Activated T-cell treated with anti-CD3 and anti-CD28 coated beads for 1 hour (primary cell): ENCODE data around the gene FBXO11.
"Not testable (repeated sequence)": the region's sequence is repeated elsewhere in the genome, so short reads cannot be mapped to it uniquely, and the experiment has no call there.

ENCODE experiments used
- DNase-seq: peaks from one replicate; pipeline ENCODE4 v3.0.0-alpha.2; 2020; ENCODE audit warnings: low read depth

The FBXO11 gene

DNA sequence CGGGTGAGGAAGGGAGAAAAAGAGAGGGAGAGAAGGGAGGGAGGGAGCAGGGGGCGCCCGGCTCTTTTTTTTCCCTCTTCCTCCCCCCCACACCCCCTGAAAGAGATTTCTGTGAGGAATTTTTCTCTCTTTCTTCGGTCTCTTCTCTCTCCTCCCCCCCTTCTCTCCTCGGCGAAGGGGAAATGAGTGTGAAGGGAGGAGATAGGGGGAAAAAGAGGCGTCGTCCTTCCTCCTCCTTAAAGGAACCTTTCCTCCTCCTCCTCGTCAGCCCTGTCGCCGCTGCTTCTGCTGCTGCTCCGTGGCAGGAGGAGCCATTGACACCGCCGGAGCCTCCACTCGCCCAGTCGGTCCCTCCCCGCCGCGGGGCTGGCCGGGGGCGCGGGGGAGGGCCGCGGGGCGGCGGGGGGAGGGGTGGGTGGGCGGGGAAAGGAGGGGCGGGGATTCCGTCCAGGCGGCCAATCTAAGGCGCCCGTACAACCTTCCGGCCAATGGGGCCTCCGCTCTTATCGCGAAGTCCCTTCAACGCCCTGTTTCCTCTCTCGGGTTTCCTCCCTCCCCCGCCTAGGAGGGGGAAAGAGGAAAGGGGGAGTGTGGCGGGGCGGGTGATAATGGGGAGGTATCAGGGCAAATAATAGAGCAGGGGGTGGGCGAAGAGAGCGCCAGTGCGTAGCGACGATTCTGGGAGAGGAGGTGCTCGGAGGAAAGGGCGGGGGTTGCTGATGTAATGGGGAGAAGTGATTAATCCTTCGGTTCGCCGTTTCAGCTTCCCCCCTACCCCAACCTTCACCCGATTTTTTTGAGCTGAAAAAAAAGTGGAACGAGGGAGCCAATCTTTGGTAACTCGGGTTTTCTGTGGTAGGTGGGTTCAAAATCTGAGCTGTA is at the start of gene FBXO11:
Gene FBXO11 (minus strand): TSS at position 342 of the 882 bp plus-strand sequence. CDS start 778 bp downstream, outside the sequence.
- DNase-seq = peak; percentile 92

DNA sequence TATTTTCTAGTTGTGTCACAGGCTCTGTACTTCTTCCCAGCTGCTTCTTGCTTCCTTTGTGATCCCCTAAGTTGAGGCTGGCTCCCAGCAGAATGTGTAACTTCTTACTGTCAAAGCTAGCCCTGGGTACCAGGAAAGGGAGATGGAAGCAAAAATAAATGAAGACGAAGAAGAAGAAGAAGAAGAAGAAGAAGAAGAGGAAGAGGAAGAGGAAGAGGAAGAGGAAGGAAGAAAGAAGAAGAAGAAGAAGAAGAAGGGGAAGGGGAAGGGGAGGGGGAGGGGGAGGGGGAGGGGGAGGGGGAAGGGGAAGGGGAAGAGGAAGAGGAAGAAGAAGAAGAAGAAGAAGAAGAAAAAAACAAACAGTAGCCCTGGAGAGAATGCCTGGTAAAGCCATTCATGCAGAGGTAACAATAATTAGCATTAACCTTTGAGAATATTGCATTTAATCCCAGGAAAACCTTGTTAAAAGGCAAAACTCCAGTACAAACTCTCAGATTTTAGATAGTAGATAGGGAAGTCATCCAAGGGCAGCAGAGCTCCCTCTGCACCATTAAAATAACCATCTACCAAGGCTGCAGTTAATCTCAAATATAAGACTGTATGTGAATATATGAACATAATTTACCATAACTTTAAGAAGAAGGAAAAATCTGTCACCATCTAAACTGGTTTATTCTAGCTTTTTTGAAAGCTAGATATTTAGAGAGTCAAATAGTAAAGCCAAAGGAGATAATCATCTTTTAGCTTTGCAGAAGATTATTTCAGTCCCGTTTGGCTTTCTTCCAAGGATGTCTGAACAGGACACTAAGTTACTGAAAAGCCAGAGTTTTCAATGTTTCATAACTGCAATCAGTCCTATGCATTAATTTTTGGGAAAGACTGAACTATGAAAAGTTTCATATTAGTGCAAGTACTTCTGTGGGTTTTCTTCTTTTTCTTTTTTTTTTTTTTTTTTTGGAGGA is 44.3 kb upstream of the FBXO11 start:
- DNase-seq = no peak

DNA sequence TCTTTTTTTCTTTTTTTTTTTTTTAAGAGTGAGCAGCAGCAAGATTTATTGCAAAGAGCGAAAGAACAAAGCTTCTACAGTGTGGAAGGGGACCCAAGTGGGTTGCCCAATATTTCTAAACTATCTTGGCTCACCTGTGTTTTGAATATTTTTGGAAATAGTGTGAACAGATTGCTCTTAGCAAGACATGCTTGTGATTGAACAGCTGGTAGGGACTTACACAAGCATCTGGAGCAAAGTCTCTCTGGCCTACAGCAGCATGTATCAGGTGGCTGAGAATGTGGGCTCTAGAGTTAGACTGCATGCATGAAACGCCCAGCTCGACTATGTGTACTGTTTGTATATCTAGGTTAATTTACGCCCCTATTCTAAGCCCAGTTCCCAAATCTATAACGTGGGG is 40.3 kb upstream of the FBXO11 start:
- no peak for DNase-seq

DNA sequence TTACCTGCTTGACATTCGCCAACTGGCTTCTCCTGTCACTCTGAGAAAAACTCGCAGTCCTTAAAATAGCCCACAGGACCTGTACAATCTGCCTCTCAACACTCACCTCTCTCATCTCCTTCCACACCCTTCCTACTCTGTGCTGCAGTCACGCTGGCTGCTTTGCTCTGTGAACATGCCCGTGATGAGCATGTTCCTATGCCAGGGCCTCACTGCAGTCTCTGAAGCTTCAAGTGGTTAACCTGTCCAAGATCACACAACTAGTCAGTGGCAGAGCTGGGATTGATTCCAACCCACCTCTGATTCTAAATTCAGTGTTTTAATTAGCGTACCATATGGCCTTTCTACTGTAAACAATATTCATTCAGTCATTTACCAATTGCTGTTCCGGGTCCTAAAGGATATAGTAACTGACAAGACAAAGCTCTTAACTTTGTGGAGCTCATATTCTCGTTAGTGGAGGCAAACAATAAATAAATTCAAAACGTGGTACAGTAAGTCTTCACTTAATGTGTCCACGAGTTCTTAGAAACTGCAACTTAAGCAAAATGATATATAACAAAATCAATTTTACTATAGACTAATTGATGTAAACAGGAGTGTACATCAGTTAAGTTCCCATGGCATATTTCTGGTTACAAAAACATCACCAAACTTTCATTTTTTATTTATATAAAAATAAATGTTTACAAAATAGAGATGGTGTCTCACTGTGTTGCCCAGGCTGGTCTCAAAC is 38.9 kb upstream of the FBXO11 start:
- no peak for DNase-seq

DNA sequence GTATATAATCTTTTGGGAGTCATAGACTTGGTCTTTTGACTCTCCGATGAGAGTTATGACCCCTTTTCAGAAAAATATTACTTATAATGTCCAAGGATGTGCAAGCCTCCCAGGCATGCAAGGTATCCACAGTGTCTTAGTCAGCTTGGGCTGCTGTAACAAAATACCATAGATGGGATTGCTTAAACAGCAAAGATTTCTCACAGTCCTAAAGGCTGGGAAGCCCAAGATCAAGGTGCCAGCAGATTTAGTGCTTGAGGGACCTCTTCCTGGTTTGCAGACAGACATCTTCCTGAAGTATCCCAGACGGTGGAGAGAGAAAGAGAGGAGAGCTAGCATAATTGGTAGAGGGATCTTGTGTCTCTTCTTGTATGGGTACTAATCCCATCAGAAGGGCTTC is 35.6 kb upstream of the FBXO11 start:
- DNase-seq = no peak

DNA sequence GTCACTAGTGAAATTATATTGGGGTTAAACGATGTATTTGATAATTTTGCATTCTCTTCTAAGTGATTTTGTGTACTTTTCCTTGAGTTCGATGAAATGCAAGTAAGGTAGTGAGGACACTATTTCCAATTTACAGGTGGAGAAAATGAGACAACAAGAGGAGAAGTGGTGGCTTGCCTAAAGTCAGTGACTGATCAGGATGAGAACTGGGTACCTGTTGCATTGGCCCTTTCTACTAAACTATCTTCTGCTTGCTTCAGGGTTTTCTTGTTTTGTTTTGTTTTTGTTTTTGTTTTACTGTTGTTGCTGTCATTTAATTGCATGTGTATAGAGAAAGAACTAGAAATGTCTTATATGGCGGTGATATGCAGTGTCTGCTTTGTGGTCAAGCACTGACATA is 31.4 kb upstream of the FBXO11 start:
- no peak for DNase-seq

DNA sequence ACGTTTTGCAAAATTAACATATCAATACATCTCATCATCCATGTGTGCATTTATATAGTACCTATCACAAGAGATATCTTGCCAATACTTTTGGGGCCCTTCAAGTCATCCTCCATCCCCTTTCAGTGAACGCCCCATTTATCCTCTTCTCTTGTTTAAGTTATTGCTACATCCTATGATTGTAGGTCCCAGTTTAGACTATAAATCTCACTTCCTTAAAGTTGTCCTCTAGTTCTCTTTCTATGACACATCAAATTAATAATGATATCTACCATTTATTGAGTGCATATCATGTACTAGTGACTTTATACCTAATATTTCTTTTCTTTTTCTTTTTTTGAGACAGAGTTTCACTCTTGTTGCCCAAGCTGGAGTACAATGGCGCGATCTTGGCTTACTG is 28.8 kb upstream of the FBXO11 start:
- no peak for DNase-seq

DNA sequence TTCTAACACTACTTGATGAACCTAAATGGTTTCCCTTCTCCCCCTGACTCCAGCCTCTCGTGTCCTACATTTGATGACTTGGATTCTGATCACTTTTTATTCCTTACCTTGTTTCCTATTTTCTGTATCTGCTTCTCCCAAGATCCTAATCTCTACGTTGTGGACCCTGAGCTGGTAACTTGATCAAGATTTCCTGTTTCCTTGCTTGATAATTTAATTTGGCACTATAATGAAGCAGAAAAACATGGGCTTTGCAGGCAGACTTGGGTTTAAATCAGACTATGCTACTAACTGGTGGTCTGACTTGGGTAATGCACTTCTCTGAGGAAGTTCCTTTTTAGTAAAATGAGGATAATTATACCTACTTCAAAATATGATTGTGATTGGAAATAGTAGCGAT is 11.7 kb upstream of the FBXO11 start:
- DNase-seq = no peak

DNA sequence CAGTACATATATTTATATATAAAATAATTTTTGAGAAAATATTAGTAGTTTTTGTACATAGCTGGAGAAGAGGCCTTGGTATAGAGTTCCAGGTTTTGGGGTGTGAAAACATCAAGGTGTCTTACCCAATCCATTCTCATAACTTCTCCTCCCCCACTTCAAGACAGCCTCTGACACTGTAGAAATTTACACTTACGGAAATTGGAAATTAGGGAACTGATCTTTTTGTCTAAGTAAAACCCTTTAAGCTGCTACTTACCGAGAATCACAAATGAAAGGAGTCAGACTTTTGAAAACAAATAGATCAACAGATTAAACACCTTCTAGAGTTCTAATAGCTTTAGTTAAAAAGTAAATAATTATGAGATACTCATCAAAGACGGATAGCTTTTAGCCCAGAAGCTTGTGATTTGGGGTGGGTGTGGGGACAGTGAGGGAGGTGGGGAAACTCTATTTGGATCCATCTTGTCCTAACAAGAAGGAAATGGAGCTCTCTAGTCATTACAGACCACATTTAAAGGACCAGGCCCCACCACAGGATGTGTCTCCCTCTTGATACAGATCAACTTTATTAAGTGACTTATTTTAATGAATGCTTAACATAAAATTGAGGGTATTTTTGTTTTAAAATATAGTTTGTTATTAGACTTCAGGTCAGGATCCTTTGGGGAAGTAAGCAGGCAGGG is 11.1 kb upstream of the FBXO11 start:
- DNase-seq = no peak

DNA sequence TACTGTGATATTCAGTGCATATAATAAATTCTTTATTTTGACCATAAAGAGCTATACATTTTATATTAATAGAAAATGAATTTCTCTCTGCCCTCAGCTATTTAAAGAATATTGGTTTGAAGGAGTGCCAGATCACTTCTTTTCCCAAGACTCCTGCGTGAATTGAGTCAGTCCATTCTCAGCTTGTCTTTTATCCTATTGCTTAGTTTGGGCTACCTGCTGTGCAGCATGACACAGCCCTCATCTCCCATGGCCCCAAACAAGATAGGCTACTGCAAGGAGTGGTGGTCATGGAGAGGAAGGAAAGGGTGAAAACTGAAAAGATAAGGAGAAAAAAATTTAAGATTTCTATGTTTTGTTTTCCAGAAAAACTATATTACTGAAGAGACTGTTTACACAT is 10.1 kb upstream of the FBXO11 start:
- DNase-seq = no peak

DNA sequence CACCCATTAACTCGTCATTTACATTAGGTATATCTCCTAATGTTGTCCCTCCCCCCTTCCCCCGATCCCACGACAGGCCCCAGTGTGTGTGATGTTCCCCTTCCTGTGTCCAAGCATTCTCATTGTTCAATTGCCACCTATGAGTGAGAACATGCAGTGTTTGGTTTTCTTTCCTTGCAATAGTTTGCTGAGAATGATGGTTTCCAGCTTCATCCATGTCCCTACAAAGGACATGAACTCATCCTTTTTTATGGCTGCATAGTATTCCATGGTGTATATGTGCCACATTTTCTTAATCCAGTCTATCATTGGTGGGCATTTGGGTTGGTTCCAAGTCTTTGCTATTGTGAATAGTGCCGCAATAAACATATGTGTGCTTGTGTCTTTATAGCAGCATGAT is 4.4 kb upstream of the FBXO11 start:
- not testable (repeated sequence) for DNase-seq

DNA sequence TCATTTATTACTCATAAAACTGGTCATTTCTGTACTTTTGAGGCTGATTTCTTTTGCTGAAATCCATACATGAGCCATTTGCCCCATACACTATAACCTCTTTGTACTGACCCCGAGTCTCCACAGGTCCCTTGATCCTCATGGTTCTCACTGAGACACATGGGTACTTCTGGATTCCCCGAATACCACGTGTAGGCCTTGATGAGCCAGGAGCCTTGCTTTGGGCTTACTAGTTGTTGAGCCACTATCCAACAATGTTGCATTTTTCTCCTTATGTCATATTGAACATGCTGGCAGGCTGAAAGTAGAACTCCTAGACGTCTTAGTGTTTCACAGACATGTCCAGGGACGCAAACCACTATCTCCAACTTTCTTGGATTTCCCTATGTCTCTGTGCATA is 2.4 kb upstream of the FBXO11 start:
- DNase-seq = no peak

DNA sequence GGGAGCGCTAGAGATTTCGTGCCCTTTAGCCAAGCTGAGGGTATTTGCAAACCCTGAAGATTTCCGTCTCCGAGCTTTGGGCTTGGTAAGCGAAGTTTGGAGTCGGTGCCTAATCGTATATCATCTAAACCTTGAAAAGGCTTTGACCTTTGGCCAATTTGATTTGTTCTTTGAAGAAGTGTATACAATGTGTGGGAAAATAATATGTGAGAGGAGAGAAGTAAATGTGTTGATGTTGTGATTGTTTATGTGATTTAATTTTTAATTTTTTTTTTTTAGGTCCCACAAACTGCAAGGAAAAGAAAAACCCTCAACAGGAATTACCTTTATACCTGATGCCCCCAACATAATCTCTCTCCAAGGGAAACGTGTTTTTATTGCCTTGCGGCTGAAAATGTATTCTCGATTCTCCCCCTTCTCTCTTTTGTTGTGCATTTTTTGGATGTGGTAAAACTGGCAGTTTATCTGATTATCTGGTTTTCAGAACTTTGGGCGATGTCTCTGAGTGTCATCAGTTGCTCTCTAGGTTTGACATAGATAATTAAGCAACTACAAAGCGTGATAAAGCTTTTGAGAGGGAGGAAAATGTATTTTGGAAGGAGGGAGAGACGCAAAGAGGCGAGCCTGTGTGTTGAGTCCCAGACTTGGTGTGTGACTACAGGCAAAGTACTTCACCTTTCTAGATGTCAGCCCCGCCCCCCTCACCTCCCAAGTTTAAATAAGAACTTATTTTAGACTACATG is 912 bp upstream of the FBXO11 start:
- DNase-seq = peak; percentile 24

DNA sequence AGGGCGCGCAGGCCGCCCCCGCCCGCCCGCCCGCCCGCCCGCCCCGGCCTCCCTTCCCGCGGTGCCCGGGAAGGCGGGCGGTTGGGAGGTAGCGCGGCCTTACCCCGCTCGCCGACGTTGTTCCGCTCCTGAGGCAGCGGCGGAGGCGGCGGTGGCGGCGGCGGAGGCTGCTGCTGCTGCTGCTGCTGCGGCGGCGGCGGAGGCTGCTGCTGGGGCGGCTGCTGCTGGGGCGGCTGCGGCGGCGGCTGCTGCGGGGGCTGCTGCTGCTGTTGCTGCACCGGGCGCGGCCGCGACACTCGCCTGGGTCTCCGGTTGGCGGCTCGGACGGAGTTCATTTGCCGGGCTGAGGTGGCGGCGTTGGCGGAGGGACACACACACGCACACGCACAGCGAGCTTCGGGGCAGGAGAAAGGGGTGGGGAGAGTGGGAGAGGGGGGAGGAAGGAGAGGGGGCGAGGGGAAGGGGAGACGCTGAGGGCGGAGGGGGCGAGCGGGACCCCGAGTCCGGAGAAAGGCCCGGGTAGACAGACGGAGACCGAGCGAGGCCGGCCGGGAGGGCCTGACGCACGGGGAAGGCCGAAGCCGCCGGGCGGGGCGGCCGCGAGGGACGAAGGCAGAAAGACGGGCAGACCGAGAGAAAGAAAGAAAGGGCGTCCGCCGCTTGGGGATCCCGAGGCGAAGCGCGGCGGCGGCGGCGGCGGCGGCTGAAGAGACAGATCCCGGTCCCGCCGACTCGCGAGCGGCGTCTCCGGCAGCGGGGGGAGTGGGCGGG is 727 bp downstream of the FBXO11 start:
- peak; percentile 47 for DNase-seq

DNA sequence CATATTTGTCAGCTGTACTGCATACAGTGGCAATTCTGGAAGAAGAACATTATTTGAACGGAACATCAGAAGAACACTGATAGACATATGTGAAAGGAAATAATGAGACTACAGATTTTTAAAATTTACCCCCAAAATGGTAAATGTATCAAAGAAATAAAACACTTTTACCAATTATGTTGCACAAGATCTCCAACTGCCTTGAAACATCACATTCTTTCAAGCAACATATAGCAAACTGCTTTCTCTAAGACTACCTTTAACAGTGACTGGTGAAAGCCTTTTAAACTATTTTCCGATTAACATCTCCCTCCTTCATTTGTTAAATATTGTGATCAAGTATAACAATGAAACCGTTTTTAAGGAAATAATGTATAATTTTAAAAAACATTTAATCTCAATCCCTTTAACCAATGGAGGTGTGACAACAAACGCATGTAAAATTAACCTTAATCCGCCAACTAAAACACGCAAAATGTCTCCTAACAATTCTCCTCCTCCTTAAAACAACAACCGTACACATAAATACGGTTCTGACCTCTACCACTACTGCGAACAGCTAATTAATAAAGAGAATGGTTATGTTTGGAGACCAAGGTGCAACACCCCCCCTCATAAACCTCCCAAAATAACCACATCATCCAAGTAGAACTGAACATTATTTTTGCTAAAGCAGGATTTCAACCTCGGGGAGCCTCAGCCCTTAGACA is 2.4 kb downstream of the FBXO11 start:
- no peak for DNase-seq

DNA sequence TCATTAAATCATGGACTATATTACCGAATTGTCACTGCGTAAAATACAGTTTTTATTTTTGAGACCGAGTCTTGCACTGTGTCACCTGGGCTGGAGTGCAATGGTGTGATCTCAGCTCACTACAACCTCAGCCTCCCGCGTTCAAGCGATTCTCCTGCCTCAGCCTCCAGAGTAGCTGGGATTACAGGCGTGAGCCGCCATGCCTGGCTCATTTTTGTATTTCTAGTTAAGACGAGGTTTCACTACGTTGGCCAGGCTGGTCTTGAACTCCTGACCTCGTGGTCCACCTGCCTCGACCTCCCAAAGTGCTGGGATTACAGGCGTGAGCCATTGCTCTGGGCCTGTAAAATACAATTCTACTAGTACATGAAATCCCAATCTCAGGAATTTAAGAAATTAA is 4.4 kb downstream of the FBXO11 start:
- DNase-seq = not testable (repeated sequence)

DNA sequence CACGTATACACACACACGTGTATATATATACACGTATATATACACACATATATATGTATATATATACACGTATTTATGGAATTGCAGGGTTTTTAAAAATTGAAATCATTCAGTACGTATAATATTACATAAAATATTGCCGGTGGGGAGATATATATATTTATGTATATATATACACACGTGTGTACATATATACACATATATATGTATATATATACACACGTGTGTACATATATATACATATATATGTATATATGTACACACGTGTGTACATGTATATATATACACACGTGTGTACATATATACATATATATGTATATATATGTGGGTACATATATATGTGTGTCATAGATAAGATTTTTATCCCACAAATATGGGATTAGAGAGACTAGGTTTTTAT is 5.4 kb downstream of the FBXO11 start:
- DNase-seq = no peak

DNA sequence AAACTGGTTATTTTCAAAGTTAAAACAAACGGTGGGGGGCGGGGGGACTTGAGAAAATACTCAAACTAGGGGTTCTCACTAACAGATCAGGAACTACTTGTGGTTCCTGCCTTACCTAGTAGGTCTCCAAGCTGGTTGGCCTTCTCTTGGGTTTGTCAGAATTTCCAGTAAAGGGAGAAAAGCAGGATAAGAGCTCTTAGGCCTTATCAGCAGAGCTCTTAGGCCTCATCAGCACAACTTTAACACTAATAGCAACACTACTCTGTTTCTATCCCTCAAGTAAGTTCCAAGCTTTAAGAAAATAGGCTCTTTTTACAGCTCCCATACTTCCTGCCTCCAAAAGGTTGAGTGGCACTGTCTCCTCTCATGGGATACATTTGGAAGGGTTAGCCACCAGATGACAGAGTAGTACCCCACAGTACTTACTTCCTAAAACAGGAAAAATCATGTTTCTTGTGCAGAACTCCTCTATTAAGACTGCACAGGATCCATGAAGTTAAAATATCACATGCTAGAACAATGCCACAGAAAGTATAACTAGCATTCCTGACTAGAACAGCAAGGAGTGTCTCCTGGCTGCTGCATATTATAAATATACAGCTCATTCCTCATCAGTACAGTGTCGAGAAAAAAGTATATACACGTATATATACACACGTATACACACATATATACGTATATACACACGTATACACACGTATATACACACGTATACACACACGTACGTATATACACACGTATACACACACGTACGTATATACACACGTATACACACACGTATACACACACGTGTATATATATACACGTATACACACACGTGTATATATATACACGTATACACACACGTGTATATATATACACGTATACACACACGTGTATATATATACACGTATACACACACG is 6.1 kb downstream of the FBXO11 start:
- no peak for DNase-seq
